SU-DHL-6 (cell line): ENCODE measurements around the gene RSPH9.

ENCODE experiments used
- H2AFZ ChIP-seq: fragments of 200-600 bp; sonication (generic); 2 replicates; pipeline ENCODE4 v1.6.1; 2014; ENCODE audit warnings: low read depth, mild to moderate bottlenecking, moderate library complexity, mixed read lengths, antibody characterized with exemption, low read length; ENCODE audit not compliant: severe bottlenecking
- H3F3A ChIP-seq: fragments of 200-600 bp; shearing (Covaris generic); 2 replicates; pipeline ENCODE4 v1.6.0; 2016; ENCODE audit warnings: antibody characterized with exemption, mild to moderate bottlenecking; ENCODE audit not compliant: insufficient read depth
- H3K27ac ChIP-seq: fragments of 200-600 bp; sonication (generic); 2 replicates; pipeline ENCODE4 v1.5.1; 2016; ENCODE audit warnings: low read depth, mild to moderate bottlenecking, low read length, moderate library complexity, mixed read lengths
- H3K27me3 ChIP-seq: fragments of 200-600 bp; sonication (generic), shearing (Covaris generic); 2 replicates; pipeline ENCODE4 v1.6.0; 2014; ENCODE audit warnings: mild to moderate bottlenecking, low read length
- H3K36me3 ChIP-seq: fragments of 200-600 bp; sonication (generic); 2 replicates; pipeline ENCODE4 v1.6.1; 2014; ENCODE audit warnings: mild to moderate bottlenecking, low read length, mixed read lengths
- H3K4me2 ChIP-seq: fragments of 300-600, 200-600 bp; shearing (Covaris generic), sonication (generic); 2 replicates; pipeline ENCODE4 v1.6.0; 2014; ENCODE audit warnings: low read length, low read depth, mild to moderate bottlenecking; ENCODE audit not compliant: poor library complexity, severe bottlenecking
- H3K4me3 ChIP-seq: fragments of 200-600 bp; sonication (generic); 2 replicates; pipeline ENCODE4 v1.5.1; 2014; ENCODE audit warnings: antibody characterized with exemption, low read length, mild to moderate bottlenecking, mixed read lengths; ENCODE audit not compliant: insufficient read depth, poor library complexity, severe bottlenecking
- H3K79me2 ChIP-seq: fragments of 200-600 bp; sonication (generic); 2 replicates; pipeline ENCODE4 v1.6.1; 2014; ENCODE audit warnings: mild to moderate bottlenecking, low read length, moderate library complexity; ENCODE audit not compliant: insufficient read depth
- H3K9ac ChIP-seq: fragments of 200-600 bp; sonication (generic); 2 replicates; pipeline ENCODE4 v1.7.0; 2014; ENCODE audit warnings: mild to moderate bottlenecking, low read length
- H3K9me2 ChIP-seq: fragments of 200-600 bp; sonication (generic); replicated peaks from 2 replicates; pipeline ENCODE4 v1.6.1; 2014; ENCODE audit warnings: low read length; ENCODE audit not compliant: insufficient read depth
- H3K9me3 ChIP-seq: fragments of 200-600 bp; sonication (generic); 2 replicates; pipeline ENCODE4 v1.6.1; 2014; ENCODE audit warnings: low read length, mixed read lengths; ENCODE audit not compliant: insufficient read depth
- H4K20me1 ChIP-seq: fragments of 200-600 bp; sonication (generic); 2 replicates; pipeline ENCODE4 v1.6.1; 2014; ENCODE audit warnings: low read depth, mild to moderate bottlenecking, antibody characterized with exemption, low read length, moderate library complexity, mixed read lengths
- EZH2phosphoT487 ChIP-seq: fragments of 200-600 bp; sonication (generic), shearing (Covaris generic); conservative IDR thresholded peaks from 2 replicates; pipeline ENCODE4 v1.6.1; 2018; ENCODE audit warnings: mild to moderate bottlenecking, antibody characterized with exemption, low read length, moderate library complexity, mixed read lengths
- TF ChIP-seq, protein P1 (sequence below): fragments of 200-600 bp; sonication (generic); IDR thresholded peaks from one replicate; pipeline ENCODE4 v1.5.1; 2017; ENCODE audit warnings: antibody characterized with exemption, mild to moderate bottlenecking, low read length, moderate library complexity; ENCODE audit not compliant: insufficient read depth, poor library complexity, severe bottlenecking

Gene RSPH9

GRCh38 chr6:43687437-43688347, 42.9 kb downstream of the RSPH9 start, which contains the start of gene MRPS18A:
Gene MRPS18A, minus strand, starts transcription at chr6:43687791. Its CDS starts 12 bp downstream, at chr6:43687779.
- peaks cover 28% of the 10 kb centered on the region for H3F3A ChIP-seq
- no peaks in the 10 kb centered on the region for H3K9me3 ChIP-seq
- H3K4me3 ChIP-seq = peak within 1 kb of the TSS; percentile 81
- peaks cover 49% of the 10 kb centered on the region for H3K79me2 ChIP-seq
- peak within 1 kb of the TSS; percentile 78 for H3K4me2 ChIP-seq
- H4K20me1 ChIP-seq = peaks cover 17% of the 10 kb centered on the region
- H2AFZ ChIP-seq = peak within 1 kb of the TSS; percentile 90
- no peaks in the 10 kb centered on the region for H3K9me2 ChIP-seq
- H3K27ac ChIP-seq = peak within 1 kb of the TSS; percentile 18
- H3K36me3 ChIP-seq = no peaks in the 10 kb centered on the region
- no peak for TF ChIP-seq EZH2phosphoT487
- TF ChIP-seq, protein P1, sequence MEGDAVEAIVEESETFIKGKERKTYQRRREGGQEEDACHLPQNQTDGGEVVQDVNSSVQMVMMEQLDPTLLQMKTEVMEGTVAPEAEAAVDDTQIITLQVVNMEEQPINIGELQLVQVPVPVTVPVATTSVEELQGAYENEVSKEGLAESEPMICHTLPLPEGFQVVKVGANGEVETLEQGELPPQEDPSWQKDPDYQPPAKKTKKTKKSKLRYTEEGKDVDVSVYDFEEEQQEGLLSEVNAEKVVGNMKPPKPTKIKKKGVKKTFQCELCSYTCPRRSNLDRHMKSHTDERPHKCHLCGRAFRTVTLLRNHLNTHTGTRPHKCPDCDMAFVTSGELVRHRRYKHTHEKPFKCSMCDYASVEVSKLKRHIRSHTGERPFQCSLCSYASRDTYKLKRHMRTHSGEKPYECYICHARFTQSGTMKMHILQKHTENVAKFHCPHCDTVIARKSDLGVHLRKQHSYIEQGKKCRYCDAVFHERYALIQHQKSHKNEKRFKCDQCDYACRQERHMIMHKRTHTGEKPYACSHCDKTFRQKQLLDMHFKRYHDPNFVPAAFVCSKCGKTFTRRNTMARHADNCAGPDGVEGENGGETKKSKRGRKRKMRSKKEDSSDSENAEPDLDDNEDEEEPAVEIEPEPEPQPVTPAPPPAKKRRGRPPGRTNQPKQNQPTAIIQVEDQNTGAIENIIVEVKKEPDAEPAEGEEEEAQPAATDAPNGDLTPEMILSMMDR = no peak
- peak within 1 kb of the TSS; percentile 81 for H3K9ac ChIP-seq
- H3K27me3 ChIP-seq = no peaks in the 10 kb centered on the region

- Histone ChIP-seq H3K4me2 (no peak overlapping the region), H4K20me1 (peaks cover 6% of the 10 kb centered on the region; the same call in 1 of the 2 replicates), H3K4me3 (no peak overlapping the region), H3K9me2 (no peaks in the 10 kb centered on the region), H2AFZ (no peak overlapping the region), H3K9ac (no peak overlapping the region), H3K79me2 (peaks cover 32% of the 10 kb centered on the region), H3K9me3 (no peaks in the 10 kb centered on the region), H3K27me3 (no peaks in the 10 kb centered on the region), H3K27ac (no peak overlapping the region), H3K36me3 (no peaks in the 10 kb centered on the region), H3F3A (peaks cover 19% of the 10 kb centered on the region)
- TF ChIP-seq EZH2phosphoT487 = no peak
- TF ChIP-seq, protein P1 = no peak
Observed at GRCh38 chr6:43689421-43689820, 44.6 kb downstream of the RSPH9 start.

DNA sequence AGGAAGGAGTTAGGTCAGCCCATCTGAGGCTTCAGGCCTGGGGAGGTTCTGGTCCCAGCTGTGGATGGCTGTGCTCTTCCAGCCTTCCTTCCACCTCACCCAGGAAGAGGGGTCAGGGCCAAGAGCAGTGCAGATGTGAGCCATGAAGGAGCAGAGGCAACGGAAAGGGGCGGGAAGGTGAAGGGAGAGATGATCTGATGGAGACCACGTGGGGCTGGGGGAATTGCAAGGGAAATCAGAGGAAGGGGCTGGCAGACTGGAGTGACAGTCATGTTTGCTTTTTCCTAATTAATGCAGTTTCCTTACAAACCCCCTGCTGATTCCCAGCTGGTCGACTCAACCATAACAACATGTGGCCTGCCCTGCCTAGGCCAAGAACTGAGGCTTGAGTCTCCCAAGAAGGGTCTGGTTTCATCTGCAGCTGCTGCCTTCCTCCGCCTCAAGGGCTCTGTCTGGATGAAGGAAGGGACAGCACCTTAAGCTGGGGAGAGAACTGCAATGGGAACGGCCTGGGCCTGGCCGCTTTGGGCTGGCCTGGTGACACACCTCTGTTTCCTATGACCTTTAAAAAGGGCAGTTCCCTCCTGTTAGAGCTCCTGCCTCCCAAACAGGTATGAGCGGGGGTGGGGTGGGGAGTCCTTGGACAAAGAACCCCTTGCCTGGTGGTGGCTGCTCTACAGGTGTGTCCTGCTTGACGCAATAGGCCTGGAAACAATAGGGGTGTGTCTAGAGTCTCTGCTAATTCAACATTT, 50.6 kb downstream of the RSPH9 start:
- Histone ChIP-seq H3K9ac (no peak overlapping the region), H3K27me3 (0 out of 2 replicates have a peak, but pooled peaks cover 3% of the 10 kb centered on the region), H4K20me1 (no peaks in the 10 kb centered on the region), H3K79me2 (no peaks in the 10 kb centered on the region), H3K4me3 (no peak overlapping the region), H3K9me2 (no peaks in the 10 kb centered on the region), H2AFZ (no peak overlapping the region), H3K9me3 (no peaks in the 10 kb centered on the region), H3F3A (no peaks in the 10 kb centered on the region), H3K4me2 (no peak overlapping the region), H3K27ac (no peak overlapping the region), H3K36me3 (no peaks in the 10 kb centered on the region)
- TF ChIP-seq, protein P1 = no peak
- TF ChIP-seq EZH2phosphoT487 = no peak
